NB4 (cell line): Measurements from ENCODE around the gene AS3MT.

Experiments used
- CTCF ChIP-seq: IDR thresholded peaks from one replicate; pipeline ENCODE4 v1.5.1; 2012; ENCODE audit warnings: low read depth, low read length
- MYC ChIP-seq: IDR thresholded peaks from 2 replicates; pipeline ENCODE4 v1.6.1; 2011; ENCODE audit warnings: low read depth, low read length
- POLR2A ChIP-seq: IDR thresholded peaks from 2 replicates; pipeline ENCODE4 v1.6.1; 2011; ENCODE audit warnings: mild to moderate bottlenecking; ENCODE audit not compliant: insufficient read length; ENCODE audit errors: extremely low read depth

- TF ChIP-seq POLR2A (no peak), CTCF (no peak), MYC (no peak)
Measured at GRCh38 chr10:102850025-102850518, 19.2 kb upstream of the AS3MT start.
